ENCODE results near the gene GDF7. TPM values are rescaled to one million over a fixed set of nuclear protein-coding genes. Genes with fewer than 3 reads are reported as not detected.

The GDF7 gene
- total and polyA plus RNA-seq, 2 of the 8 experiments (the other 6 are each of a cell fraction or from before 2014, with no cell fraction given): 0.04 to 0.06 TPM

DNA sequence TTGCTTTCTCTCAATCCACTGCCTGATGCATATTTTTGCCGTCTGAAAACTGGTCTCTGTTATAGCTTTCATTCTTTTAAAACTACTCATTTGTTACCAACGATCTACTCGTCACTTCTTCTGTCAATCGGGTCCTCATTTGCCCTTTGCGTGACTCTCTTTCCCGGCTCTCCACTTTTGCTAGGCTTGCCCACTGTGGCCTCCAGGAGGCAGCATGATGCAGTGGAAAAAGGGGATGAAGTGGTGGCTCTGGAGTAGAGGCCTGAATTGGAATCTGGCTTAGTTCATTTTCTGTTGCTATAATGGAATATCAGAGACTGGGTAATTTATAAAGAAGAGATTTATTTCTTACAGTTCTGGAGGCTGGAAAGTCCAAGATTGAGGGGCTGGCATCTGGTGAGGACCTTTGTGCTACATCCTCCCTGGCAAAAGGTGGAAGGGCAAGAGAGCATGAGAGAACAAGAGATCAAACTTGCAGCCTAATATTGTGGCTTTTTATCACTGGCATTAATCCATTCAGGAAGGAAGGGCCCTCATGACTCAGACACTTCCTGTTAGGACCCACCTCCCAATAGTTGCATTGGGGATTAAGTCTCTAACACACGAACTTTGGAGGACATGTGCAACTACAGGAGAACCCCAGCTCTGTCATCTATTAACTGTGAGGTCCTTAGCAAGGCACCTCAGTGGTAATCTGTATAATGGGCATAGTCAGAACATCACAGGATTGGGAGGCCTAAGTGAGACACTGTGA, 15.4 kb downstream of the GDF7 start:
- H3K18ac ChIP-seq (ENCODE audit: extremely low read depth, low read length): no peak overlapping the region
- no peak overlapping the region for H2BK5ac ChIP-seq (ENCODE audit: low read depth, low read length)
- POLR2A ChIA-PET (ENCODE audit: partially characterized antibody): no interaction called here
- peaks cover 0 to 4% of the 10 kb centered on the region in 2 experiments for H4K20me1 ChIP-seq (replicated peaks in 1 of 2; ENCODE audit: control insufficient read depth in 1 of 2, insufficient read depth in 2 of 2, low read length in 2 of 2)
- H3K9ac ChIP-seq (replicated peaks in 1 of 4; ENCODE audit: extremely low read depth in 1 of 4, low read depth in 3 of 4, low read length in 3 of 4): no peak overlapping the region
- no peak overlapping the region for H3K4me2 ChIP-seq (ENCODE audit: insufficient read depth in 1 of 2, low read depth in 2 of 2, low read length in 2 of 2)
- H3K4me3 ChIP-seq (ENCODE audit: extremely low read depth in 1 of 4, insufficient read depth in 2 of 4, low read depth in 3 of 4, low read length in 4 of 4): no peak overlapping the region
- no peak overlapping the region for H2BK15ac ChIP-seq (ENCODE audit: low read length)
- no peak overlapping the region for H4K5ac ChIP-seq (ENCODE audit: insufficient read length, low read depth, low read length)
- H3K4me1 ChIP-seq (replicated peaks in 1 of 4; ENCODE audit: control insufficient read depth in 3 of 4, insufficient read depth in 4 of 4, low read length in 3 of 4): no peaks in the 10 kb centered on the region; a peak in 1 of 7 replicates
- FAIRE-seq (no peak), DNase-seq (ENCODE audit: low read depth in 1 of 2, low spot score in 2 of 2) (peak in 1 of 2 experiments; percentile 63)
- H3K4ac ChIP-seq (replicated peaks; ENCODE audit: insufficient read length, low read depth, low read length): no peak overlapping the region
- H3K36me3 ChIP-seq (ENCODE audit: control insufficient read depth in 2 of 4, insufficient read depth in 4 of 4, low read length in 3 of 4): peaks cover 0 to 9% (median 2%) of the 10 kb centered on the region in 4 experiments; a peak in 2 of 8 replicates
- no peak overlapping the region for H3K56ac ChIP-seq (replicated peaks; ENCODE audit: insufficient read length, low read depth, low read length)
- no peak overlapping the region for H3K23ac ChIP-seq (ENCODE audit: insufficient read length)
- TF ChIP-seq POU5F1 (IDR thresholded peaks at IDR 0.05; ENCODE audit: low read depth, low read length): no peak
- TF ChIP-seq CHD1 (IDR thresholded peaks at IDR 0.05; ENCODE audit: low read depth, low read length): no peak
- TF ChIP-seq RAD21 (IDR thresholded peaks at IDR 0.05 in 1 of 2, conservative IDR thresholded peaks at IDR 0.05 in 1 of 2; ENCODE audit: low read depth in 2 of 2, low read length in 2 of 2): peak; percentile 78 to 82
- TF ChIP-seq, protein P1, sequence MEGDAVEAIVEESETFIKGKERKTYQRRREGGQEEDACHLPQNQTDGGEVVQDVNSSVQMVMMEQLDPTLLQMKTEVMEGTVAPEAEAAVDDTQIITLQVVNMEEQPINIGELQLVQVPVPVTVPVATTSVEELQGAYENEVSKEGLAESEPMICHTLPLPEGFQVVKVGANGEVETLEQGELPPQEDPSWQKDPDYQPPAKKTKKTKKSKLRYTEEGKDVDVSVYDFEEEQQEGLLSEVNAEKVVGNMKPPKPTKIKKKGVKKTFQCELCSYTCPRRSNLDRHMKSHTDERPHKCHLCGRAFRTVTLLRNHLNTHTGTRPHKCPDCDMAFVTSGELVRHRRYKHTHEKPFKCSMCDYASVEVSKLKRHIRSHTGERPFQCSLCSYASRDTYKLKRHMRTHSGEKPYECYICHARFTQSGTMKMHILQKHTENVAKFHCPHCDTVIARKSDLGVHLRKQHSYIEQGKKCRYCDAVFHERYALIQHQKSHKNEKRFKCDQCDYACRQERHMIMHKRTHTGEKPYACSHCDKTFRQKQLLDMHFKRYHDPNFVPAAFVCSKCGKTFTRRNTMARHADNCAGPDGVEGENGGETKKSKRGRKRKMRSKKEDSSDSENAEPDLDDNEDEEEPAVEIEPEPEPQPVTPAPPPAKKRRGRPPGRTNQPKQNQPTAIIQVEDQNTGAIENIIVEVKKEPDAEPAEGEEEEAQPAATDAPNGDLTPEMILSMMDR (IDR thresholded peaks at IDR 0.05; ENCODE audit: control extremely low read depth in 1 of 3, insufficient read depth in 1 of 3, low read depth in 1 of 3, low read length in 3 of 3): peak; percentile 75 to 78 (median 77)
- H2BK120ac ChIP-seq (replicated peaks; ENCODE audit: low read depth, low read length): no peak overlapping the region
- H3K14ac ChIP-seq (ENCODE audit: insufficient read length): no peak overlapping the region
- no peak overlapping the region for H4K8ac ChIP-seq (ENCODE audit: extremely low read depth, insufficient read depth, low read length)
- H2BK20ac ChIP-seq (ENCODE audit: low read length): no peak overlapping the region
- 80% methylated on average over 7 of the region's 7 CpGs; no CpG with 5 or more reads in 1 of the 2 experiments for WGBS, 2 experiments (ENCODE audit: extremely low coverage in 1 of 2, insufficient coverage in 1 of 2, insufficient read length in 1 of 2, insufficient replicate concordance in 2 of 2, low coverage in 1 of 2, low lambda C conversion rate in 2 of 2, missing lambda C conversion rate in 1 of 2)
- no peaks in the 10 kb centered on the region for H3K9me3 ChIP-seq (ENCODE audit: insufficient read depth in 2 of 2, low read depth in 1 of 2, low read length in 1 of 2)
- no peak overlapping the region for H2BK12ac ChIP-seq (ENCODE audit: low read depth, low read length)
- CTCF ChIA-PET (ENCODE audit: partially characterized antibody): interaction anchor here (0.6 to 5.4 kb wide), 29 partner anchors 7 to 366 kb away, joined by 3 to 42 read pairs (median 4); partner anchors contain the start of genes HS1BP3 and LDAH
- H3K79me2 ChIP-seq (ENCODE audit: control insufficient read depth in 1 of 2, insufficient read depth in 2 of 2, low read length in 2 of 2): no peaks in the 10 kb centered on the region
- no peak overlapping the region for H2AFZ ChIP-seq (ENCODE audit: low read length)
- H2AK5ac ChIP-seq (ENCODE audit: low read depth, low read length): no peak overlapping the region
- H3K23me2 ChIP-seq (ENCODE audit: low read depth, low read length): no peaks in the 10 kb centered on the region
- no peak overlapping the region for H4K91ac ChIP-seq (replicated peaks; ENCODE audit: insufficient read length, low read length)
- H3K79me1 ChIP-seq (ENCODE audit: low read depth, low read length): no peaks in the 10 kb centered on the region
- H3K27ac ChIP-seq (ENCODE audit: low read depth, low read length): no peak overlapping the region
- H3K27me3 ChIP-seq (replicated peaks in 1 of 4; ENCODE audit: control insufficient read depth in 3 of 4, extremely low read depth in 1 of 4, insufficient read depth in 3 of 4, low read length in 3 of 4): no peaks in the 10 kb centered on the region

Measured in H1 (cell line).